ENCODE results near the gene DLEC1.

The DLEC1 gene

DNA sequence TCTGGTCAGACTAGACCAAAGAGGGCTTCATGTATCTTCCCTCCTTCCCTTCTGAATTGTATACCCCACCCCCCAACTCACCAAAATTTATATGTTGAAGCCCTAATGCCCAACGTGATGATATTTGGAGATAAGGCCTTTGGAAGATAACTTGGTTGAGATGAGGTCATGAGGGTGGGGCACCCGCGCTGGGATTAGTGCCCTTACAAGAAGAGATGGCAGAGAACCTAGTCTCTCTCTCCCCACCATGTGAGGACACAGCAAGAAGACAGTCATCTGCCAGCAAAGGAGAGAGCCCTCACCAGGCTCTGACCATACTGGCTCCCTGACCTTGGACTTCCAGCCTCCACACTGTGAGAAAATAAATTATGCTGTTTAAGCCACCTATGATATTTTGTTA, 23.0 kb upstream of the DLEC1 start:
- no peaks in the 10 kb centered on the region for H3F3A ChIP-seq (ENCODE audit: insufficient read depth)
- H4K20me1 ChIP-seq (ENCODE audit: low read depth, low read length): no peaks in the 10 kb centered on the region
- H3K9ac ChIP-seq (ENCODE audit: low read length): no peak overlapping the region
- no peak overlapping the region for H3K4me2 ChIP-seq (ENCODE audit: low read depth, low read length, poor library complexity, severe bottlenecking)
- TF ChIP-seq, protein P1, sequence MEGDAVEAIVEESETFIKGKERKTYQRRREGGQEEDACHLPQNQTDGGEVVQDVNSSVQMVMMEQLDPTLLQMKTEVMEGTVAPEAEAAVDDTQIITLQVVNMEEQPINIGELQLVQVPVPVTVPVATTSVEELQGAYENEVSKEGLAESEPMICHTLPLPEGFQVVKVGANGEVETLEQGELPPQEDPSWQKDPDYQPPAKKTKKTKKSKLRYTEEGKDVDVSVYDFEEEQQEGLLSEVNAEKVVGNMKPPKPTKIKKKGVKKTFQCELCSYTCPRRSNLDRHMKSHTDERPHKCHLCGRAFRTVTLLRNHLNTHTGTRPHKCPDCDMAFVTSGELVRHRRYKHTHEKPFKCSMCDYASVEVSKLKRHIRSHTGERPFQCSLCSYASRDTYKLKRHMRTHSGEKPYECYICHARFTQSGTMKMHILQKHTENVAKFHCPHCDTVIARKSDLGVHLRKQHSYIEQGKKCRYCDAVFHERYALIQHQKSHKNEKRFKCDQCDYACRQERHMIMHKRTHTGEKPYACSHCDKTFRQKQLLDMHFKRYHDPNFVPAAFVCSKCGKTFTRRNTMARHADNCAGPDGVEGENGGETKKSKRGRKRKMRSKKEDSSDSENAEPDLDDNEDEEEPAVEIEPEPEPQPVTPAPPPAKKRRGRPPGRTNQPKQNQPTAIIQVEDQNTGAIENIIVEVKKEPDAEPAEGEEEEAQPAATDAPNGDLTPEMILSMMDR (IDR thresholded peaks at IDR 0.05; ENCODE audit: insufficient read depth, low read length, poor library complexity, severe bottlenecking): no peak
- no peak for TF ChIP-seq EZH2phosphoT487 (conservative IDR thresholded peaks at IDR 0.05; ENCODE audit: low read length)
- no peaks in the 10 kb centered on the region for H3K9me3 ChIP-seq (ENCODE audit: insufficient read depth, low read length)
- no peak overlapping the region for H3K27ac ChIP-seq (ENCODE audit: low read depth, low read length)
- no peaks in the 10 kb centered on the region for H3K9me2 ChIP-seq (replicated peaks; ENCODE audit: insufficient read depth, low read length)
- no peak overlapping the region for H2AFZ ChIP-seq (ENCODE audit: low read depth, low read length, severe bottlenecking)
- no peaks in the 10 kb centered on the region for H3K36me3 ChIP-seq (ENCODE audit: low read length)
- no peaks in the 10 kb centered on the region for H3K27me3 ChIP-seq (ENCODE audit: low read length)
- no peaks in the 10 kb centered on the region for H3K79me2 ChIP-seq (ENCODE audit: insufficient read depth, low read length)
- no peak overlapping the region for H3K4me3 ChIP-seq (ENCODE audit: insufficient read depth, low read length, poor library complexity, severe bottlenecking)

DNA sequence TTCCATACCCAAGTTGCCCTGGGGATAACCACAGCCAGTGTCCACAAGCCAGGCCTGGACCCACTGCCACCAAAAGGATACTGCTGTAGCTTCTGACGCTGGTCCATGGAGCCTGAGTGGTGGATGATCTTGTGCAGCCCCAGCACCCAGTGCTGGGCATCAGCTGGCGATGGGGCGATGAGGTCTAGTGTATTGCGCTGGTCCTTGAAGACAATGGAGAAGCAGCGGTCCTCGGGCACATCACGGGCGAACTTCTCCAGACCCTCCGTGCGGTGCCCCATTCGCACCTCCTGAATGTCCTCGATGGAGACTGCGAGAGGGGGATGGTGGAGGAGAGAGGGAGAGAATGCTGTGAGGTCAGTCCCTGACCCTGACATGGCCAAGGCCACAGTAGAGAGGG, 22.6 kb upstream of the DLEC1 start:
- no peaks in the 10 kb centered on the region for H3K27me3 ChIP-seq (ENCODE audit: low read length)
- H3F3A ChIP-seq (ENCODE audit: insufficient read depth): no peaks in the 10 kb centered on the region
- H3K36me3 ChIP-seq (ENCODE audit: low read length): no peaks in the 10 kb centered on the region
- TF ChIP-seq EZH2phosphoT487 (conservative IDR thresholded peaks at IDR 0.05; ENCODE audit: low read length): no peak
- TF ChIP-seq, protein P1 (IDR thresholded peaks at IDR 0.05; ENCODE audit: insufficient read depth, low read length, poor library complexity, severe bottlenecking): no peak
- H3K9me3 ChIP-seq (ENCODE audit: insufficient read depth, low read length): no peaks in the 10 kb centered on the region
- no peaks in the 10 kb centered on the region for H4K20me1 ChIP-seq (ENCODE audit: low read depth, low read length)
- H3K9ac ChIP-seq (ENCODE audit: low read length): no peak overlapping the region
- H3K9me2 ChIP-seq (replicated peaks; ENCODE audit: insufficient read depth, low read length): no peaks in the 10 kb centered on the region
- no peak overlapping the region for H2AFZ ChIP-seq (ENCODE audit: low read depth, low read length, severe bottlenecking)
- no peak overlapping the region for H3K27ac ChIP-seq (ENCODE audit: low read depth, low read length)
- H3K4me3 ChIP-seq (ENCODE audit: insufficient read depth, low read length, poor library complexity, severe bottlenecking): no peak overlapping the region
- H3K4me2 ChIP-seq (ENCODE audit: low read depth, low read length, poor library complexity, severe bottlenecking): no peak overlapping the region
- no peaks in the 10 kb centered on the region for H3K79me2 ChIP-seq (ENCODE audit: insufficient read depth, low read length)

DNA sequence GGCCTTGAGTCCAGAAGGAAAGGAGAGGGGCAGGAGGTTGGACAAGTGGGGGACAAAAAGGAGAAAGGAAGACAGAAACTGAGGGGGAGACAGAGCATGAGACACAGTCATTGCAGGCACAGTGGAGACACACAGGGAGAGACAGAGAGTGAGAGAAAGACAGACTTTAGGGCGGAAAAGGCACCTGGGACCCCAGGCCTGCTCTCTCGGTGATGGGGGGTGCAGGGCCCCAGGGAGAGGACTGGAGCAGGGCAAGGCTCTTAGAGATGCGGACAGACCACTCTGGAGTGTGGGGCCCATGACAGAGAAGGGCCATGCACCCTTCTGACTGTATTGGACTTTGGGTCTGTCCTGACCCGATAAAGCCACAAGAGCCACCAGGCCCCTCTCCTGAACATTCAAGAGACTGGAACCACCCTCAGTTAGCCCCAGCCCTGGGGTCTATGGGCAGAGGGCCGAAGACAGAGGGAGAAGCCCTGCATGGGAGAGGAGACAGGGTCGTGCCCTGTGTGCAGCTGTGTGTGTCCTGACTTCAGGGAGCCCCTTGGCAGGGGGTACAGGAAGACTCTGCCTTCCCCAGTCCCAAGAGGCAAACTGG, 22.1 kb upstream of the DLEC1 start:
- H3K9me3 ChIP-seq (ENCODE audit: insufficient read depth, low read length): no peaks in the 10 kb centered on the region
- TF ChIP-seq, protein P1 (IDR thresholded peaks at IDR 0.05; ENCODE audit: insufficient read depth, low read length, poor library complexity, severe bottlenecking): no peak
- H4K20me1 ChIP-seq (ENCODE audit: low read depth, low read length): no peaks in the 10 kb centered on the region
- no peaks in the 10 kb centered on the region for H3K36me3 ChIP-seq (ENCODE audit: low read length)
- H2AFZ ChIP-seq (ENCODE audit: low read depth, low read length, severe bottlenecking): no peak overlapping the region
- H3K27me3 ChIP-seq (ENCODE audit: low read length): no peaks in the 10 kb centered on the region
- no peaks in the 10 kb centered on the region for H3F3A ChIP-seq (ENCODE audit: insufficient read depth)
- no peak overlapping the region for H3K4me2 ChIP-seq (ENCODE audit: low read depth, low read length, poor library complexity, severe bottlenecking)
- H3K9me2 ChIP-seq (replicated peaks; ENCODE audit: insufficient read depth, low read length): no peaks in the 10 kb centered on the region
- H3K79me2 ChIP-seq (ENCODE audit: insufficient read depth, low read length): no peaks in the 10 kb centered on the region
- no peak overlapping the region for H3K9ac ChIP-seq (ENCODE audit: low read length)
- H3K4me3 ChIP-seq (ENCODE audit: insufficient read depth, low read length, poor library complexity, severe bottlenecking): no peak overlapping the region
- H3K27ac ChIP-seq (ENCODE audit: low read depth, low read length): no peak overlapping the region

Data from SU-DHL-6 (cell line).